NCI-H2171 treated with DMSO at 0.1 percent for 48 hours (cell line): ENCODE data around the gene CYP46A1.

Experiments used
- DNase-seq: peaks from one replicate; lab custom pipeline; 2025; lab: John Stamatoyannopoulos, UW

The CYP46A1 gene

GRCh38 chr14:99688210-99688581 lies 4.1 kb downstream of the CYP46A1 start:
- no peak for DNase-seq

- DNase-seq: no peak
Observed at GRCh38 chr14:99688629-99689028, 4.5 kb downstream of the CYP46A1 start.

- no peak for DNase-seq
Observed at GRCh38 chr14:99689266-99690236, 5.5 kb downstream of the CYP46A1 start.

GRCh38 chr14:99690636-99691035 lies 6.5 kb downstream of the CYP46A1 start:
- DNase-seq: no peak

GRCh38 chr14:99691111-99691885 lies 7.2 kb downstream of the CYP46A1 start:
- DNase-seq: no peak

GRCh38 chr14:99693918-99694317 lies 9.8 kb downstream of the CYP46A1 start:
- no peak for DNase-seq

GRCh38 chr14:99696929-99697328 lies 12.8 kb downstream of the CYP46A1 start:
- no peak for DNase-seq

GRCh38 chr14:99698236-99698635 lies 14.1 kb downstream of the CYP46A1 start:
- no peak for DNase-seq

GRCh38 chr14:99698642-99699041 lies 14.5 kb downstream of the CYP46A1 start:
- DNase-seq: no peak

- DNase-seq: no peak
Observed at GRCh38 chr14:99699085-99699760, 15.1 kb downstream of the CYP46A1 start.

- no peak for DNase-seq
Observed at GRCh38 chr14:99699861-99700260, 15.8 kb downstream of the CYP46A1 start.

- DNase-seq: no peak
Observed at GRCh38 chr14:99700379-99700778, 16.3 kb downstream of the CYP46A1 start.

GRCh38 chr14:99701260-99701659 lies 17.2 kb downstream of the CYP46A1 start:
- DNase-seq: no peak

GRCh38 chr14:99702115-99702514 lies 18.0 kb downstream of the CYP46A1 start:
- DNase-seq: no peak

GRCh38 chr14:99703381-99703780 lies 19.3 kb downstream of the CYP46A1 start:
- DNase-seq: no peak

- DNase-seq: no peak
Observed at GRCh38 chr14:99704037-99704436, 19.9 kb downstream of the CYP46A1 start.

GRCh38 chr14:99706107-99706900 lies 22.2 kb downstream of the CYP46A1 start:
- no peak for DNase-seq

- DNase-seq: no peak
Observed at GRCh38 chr14:99707420-99707819, 23.3 kb downstream of the CYP46A1 start.

- DNase-seq: no peak
Observed at GRCh38 chr14:99707921-99708320, 23.8 kb downstream of the CYP46A1 start.

GRCh38 chr14:99708449-99708848 lies 24.4 kb downstream of the CYP46A1 start:
- DNase-seq: no peak

- DNase-seq: no peak
Observed at GRCh38 chr14:99713972-99714371, 29.9 kb downstream of the CYP46A1 start.
